ENCODE measurements around the gene ALB.

DNA sequence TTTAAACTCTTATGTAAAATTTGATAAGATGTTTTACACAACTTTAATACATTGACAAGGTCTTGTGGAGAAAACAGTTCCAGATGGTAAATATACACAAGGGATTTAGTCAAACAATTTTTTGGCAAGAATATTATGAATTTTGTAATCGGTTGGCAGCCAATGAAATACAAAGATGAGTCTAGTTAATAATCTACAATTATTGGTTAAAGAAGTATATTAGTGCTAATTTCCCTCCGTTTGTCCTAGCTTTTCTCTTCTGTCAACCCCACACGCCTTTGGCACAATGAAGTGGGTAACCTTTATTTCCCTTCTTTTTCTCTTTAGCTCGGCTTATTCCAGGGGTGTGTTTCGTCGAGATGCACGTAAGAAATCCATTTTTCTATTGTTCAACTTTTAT lies at the start of gene ALB:
- TF ChIP-seq, protein P1, sequence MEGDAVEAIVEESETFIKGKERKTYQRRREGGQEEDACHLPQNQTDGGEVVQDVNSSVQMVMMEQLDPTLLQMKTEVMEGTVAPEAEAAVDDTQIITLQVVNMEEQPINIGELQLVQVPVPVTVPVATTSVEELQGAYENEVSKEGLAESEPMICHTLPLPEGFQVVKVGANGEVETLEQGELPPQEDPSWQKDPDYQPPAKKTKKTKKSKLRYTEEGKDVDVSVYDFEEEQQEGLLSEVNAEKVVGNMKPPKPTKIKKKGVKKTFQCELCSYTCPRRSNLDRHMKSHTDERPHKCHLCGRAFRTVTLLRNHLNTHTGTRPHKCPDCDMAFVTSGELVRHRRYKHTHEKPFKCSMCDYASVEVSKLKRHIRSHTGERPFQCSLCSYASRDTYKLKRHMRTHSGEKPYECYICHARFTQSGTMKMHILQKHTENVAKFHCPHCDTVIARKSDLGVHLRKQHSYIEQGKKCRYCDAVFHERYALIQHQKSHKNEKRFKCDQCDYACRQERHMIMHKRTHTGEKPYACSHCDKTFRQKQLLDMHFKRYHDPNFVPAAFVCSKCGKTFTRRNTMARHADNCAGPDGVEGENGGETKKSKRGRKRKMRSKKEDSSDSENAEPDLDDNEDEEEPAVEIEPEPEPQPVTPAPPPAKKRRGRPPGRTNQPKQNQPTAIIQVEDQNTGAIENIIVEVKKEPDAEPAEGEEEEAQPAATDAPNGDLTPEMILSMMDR (conservative IDR thresholded peaks at IDR 0.05), result no peak
- no peak for TF ChIP-seq ZFX (IDR thresholded peaks at IDR 0.05)
